ENCODE measurements around the gene CCDC78.
A peak's percentile ranks its signal among the peaks of the same experiment; 100 is the strongest.

Gene CCDC78

DNA sequence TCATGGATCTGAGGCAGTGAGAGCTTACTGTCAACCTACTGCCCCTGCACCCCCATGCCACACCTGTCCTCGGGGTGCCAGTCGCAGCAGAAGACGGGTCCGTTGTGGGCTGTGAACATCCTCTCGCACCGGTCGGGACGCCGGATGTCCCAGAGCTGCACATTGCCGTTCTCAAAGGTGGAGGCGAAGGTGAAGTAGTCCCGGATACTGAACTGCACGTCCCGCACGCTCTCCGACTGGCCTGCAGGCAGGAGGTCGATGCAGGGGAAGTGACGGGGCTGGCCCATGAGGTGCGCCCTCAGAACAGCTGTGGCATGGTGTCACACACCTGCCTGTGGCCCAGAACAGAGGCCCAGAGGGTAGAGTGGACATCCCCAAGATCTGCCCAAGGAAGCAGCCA is 38.7 kb downstream of the CCDC78 start:
- TF ChIP-seq, protein P1, sequence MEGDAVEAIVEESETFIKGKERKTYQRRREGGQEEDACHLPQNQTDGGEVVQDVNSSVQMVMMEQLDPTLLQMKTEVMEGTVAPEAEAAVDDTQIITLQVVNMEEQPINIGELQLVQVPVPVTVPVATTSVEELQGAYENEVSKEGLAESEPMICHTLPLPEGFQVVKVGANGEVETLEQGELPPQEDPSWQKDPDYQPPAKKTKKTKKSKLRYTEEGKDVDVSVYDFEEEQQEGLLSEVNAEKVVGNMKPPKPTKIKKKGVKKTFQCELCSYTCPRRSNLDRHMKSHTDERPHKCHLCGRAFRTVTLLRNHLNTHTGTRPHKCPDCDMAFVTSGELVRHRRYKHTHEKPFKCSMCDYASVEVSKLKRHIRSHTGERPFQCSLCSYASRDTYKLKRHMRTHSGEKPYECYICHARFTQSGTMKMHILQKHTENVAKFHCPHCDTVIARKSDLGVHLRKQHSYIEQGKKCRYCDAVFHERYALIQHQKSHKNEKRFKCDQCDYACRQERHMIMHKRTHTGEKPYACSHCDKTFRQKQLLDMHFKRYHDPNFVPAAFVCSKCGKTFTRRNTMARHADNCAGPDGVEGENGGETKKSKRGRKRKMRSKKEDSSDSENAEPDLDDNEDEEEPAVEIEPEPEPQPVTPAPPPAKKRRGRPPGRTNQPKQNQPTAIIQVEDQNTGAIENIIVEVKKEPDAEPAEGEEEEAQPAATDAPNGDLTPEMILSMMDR (conservative IDR thresholded peaks at IDR 0.05; ENCODE audit: low read depth, low read length): no peak
- no peak for DNase-seq (ENCODE audit: low read depth)

DNA sequence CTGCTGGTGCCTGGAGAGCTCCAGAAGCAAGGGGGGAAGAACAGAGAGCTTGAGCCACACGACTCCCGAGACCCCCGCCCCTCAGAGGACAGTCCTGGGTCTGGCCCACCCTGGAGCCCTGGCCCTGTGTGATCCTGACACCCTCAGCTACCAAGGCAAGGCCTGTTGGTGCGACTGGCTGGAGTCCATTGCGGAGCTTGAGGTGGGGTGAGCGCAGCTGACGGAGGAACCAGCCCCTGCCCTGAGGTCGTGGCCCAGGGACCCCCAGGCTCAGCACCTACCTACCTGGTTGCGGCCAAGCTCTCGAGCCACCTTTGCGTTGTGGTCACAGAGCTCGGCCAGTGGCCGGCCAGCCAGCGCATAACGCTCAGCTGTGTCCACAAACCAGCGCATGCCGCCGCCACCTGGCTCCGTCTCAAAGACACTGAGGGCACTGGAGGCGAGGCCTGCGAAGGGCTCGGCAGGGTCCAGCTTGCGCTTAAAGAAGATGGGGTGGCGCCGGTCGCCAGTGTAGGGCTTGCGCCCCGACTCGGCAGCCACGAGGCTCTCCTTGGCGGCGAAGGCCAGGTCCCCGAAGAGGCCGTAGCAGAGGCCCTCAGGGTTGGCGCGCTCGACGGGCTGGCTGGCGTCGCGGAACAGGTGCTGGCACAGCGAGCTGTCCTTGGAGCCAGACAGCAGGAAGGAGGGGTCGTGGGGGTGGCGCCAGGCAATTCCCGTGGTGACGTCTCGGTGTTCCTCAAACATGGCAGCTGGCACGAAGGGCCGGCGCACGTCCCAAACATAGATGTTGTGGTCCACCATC is 39.6 kb downstream of the CCDC78 start:
- no peak overlapping the region for H3K4me3 ChIP-seq (ENCODE audit: low read depth, low read length)
- TF ChIP-seq, protein P1 (conservative IDR thresholded peaks at IDR 0.05; ENCODE audit: low read depth, low read length): no peak
- no peak for DNase-seq (ENCODE audit: low read depth)

More for the DNA sequence above, 38.7 kb downstream of the CCDC78 start:
- H3K4me3 ChIP-seq (ENCODE audit: low read depth, low read length): no peak overlapping the region

DNA sequence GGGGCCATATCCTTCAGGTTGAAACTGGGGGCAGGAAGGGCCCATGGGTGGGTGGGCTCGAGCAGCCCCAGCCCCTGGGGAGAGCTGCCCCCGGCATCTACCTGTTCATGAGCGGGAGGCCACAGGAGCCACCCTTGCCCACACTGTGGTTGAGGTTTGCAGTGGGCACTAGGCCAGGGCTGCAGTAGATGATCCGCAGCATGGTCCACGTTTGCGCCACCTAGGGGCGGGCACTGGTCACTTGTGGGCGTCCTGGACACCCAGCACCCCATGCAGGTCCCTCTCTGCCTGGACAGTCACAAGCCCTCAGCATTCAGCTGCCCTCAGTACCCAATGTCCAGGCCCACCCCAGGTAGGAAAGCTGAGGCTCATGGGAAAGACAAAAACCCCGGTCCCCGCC is 40.3 kb downstream of the CCDC78 start:
- DNase-seq (ENCODE audit: low read depth): peak; percentile 42
- H3K4me3 ChIP-seq (ENCODE audit: low read depth, low read length): no peak overlapping the region
- TF ChIP-seq, protein P1 (conservative IDR thresholded peaks at IDR 0.05; ENCODE audit: low read depth, low read length): peak; percentile 54

DNA sequence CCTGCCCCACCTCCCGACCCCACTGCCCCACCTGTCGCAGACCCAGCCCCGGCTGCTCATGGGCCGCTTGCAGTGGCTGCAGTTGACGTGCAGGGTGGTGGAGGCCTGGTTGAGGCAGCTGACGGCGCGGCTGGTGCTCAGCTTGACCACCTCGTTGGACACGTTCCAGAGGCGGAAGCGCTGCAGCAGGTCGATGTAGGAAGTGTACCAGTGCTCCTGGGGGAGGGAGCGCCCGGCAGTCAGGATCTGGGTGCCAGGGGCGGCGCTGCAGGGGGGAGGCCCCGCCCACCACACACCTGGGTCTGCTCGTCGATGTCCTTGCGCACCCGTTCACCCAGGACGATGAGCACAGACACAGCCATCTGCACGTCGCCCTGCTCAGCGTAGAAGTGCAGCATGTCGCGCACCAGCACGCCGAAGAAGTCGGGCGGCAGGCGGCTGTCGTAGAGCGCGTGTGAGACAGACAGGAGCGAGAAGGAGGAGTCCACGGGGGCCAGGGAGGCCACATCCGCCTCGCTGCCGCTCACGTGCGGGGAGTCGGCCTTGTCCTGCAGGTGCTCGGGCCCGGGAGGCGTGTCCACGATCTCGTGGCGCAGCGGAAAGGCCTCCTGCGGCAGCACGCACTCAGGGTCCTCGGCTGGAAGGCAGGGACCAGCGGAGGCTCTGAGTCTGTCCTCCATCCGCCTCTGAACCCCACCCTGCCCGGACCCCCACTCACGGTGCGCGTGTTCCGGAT is 41.1 kb downstream of the CCDC78 start:
- TF ChIP-seq, protein P1 (conservative IDR thresholded peaks at IDR 0.05; ENCODE audit: low read depth, low read length): no peak
- H3K4me3 ChIP-seq (ENCODE audit: low read depth, low read length): peak overlapping the region; percentile 69
- no peak for DNase-seq (ENCODE audit: low read depth)

DNA sequence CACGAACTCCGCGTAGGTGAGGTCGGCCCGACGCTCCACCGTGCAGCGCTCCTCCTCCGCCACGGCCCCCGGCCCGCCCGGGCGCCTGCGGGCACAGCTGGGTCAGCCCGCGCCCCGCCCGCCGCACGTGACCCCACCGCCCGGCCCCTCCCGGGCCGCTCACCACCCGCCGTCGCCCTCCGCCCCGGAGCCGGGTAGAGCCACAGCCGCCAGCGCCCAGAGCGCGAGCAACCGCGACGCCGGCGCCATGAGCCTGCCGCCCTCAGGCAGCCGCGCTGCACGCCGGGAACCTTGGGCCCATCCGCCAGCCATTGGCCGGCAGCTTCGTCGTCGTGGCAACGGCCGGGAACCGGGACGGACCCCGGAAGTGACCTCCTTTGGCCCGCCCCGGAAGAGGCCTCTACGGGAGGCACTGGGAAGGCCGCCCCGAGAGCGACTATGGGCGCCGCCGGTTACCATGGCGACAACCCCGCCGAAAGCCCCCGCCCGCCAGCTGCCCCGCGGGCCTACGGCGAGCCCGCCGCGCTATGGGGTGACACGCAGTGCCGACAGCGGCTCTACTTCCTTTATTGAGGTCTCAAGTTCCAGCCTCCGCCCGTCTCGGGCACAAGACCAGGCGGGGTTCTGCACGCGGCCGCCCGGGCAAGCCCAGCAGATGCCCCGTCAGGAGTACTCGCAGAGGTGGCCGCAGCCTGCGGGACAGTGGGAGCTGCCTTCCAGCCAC is 42.0 kb downstream of the CCDC78 start, which contains the start of gene JMJD8:
Gene JMJD8, minus strand, starts transcription at position 264 of the 724 bp plus-strand sequence. Its CDS starts 15 bp downstream, at position 249.
- DNase-seq (ENCODE audit: low read depth): peak; percentile 97
- TF ChIP-seq, protein P1 (conservative IDR thresholded peaks at IDR 0.05; ENCODE audit: low read depth, low read length): no peak
- peak within 1 kb of the TSS; percentile 69 for H3K4me3 ChIP-seq (ENCODE audit: low read depth, low read length)

DNA sequence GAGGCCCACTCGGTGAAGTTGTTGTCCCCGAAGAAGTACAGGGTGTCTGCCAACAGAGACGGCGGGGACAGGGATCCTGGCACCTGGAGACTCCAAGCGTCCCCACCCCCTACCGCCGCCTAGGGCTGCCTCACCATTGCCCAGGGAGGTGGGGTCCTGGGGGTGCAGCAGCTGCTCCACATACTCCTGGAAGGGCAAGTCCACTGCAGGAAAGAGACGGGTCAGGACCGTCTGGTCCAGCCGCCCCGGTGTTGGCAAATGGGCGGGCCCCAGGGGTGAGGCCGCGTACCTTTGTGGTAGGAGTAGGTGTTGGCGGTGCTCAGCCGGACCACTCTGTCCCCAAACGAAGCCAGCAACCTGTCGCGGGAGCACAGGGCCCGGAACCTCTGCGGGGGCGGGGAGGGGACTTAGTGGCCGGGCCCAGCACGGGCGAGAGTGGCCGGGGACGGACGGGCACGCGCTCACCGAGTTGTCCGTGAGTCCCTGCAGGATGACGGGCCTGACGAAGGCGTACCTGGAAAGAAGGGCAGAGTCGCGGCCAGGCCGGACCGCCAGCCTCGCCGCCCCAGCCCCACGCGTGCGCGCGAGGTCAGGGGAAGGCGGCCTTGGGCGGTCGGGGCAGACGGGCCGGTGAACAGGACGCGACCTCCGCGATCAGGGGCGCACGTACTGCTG is 42.7 kb downstream of the CCDC78 start:
- peak overlapping the region; percentile 69 for H3K4me3 ChIP-seq (ENCODE audit: low read depth, low read length)
- DNase-seq (ENCODE audit: low read depth): no peak
- TF ChIP-seq, protein P1 (conservative IDR thresholded peaks at IDR 0.05; ENCODE audit: low read depth, low read length): no peak
